ENCODE measurements around the gene S1PR3.

- TF ChIP-seq CTCF (conservative IDR thresholded peaks at IDR 0.05; ENCODE audit: low read length) (no peak), EZH2phosphoT487 (IDR thresholded peaks at IDR 0.05; ENCODE audit: borderline replicate concordance, low read depth, low read length) (no peak)
These were observed 3.6 kb upstream of the S1PR3 start for GRCh38 chr9:88987661-88988060.

Measured in OCI-LY7 (cell line).